NCI-H2227 treated with DMSO at 0.1 percent for 48 hours (cell line): ENCODE measurements around the gene ASB18.
A peak's percentile ranks its signal among the peaks of the same experiment; 100 is the strongest.

Source experiments
- DNase-seq: peaks from one replicate; lab custom pipeline; 2025; lab: John Stamatoyannopoulos, UW

Gene ASB18

DNA sequence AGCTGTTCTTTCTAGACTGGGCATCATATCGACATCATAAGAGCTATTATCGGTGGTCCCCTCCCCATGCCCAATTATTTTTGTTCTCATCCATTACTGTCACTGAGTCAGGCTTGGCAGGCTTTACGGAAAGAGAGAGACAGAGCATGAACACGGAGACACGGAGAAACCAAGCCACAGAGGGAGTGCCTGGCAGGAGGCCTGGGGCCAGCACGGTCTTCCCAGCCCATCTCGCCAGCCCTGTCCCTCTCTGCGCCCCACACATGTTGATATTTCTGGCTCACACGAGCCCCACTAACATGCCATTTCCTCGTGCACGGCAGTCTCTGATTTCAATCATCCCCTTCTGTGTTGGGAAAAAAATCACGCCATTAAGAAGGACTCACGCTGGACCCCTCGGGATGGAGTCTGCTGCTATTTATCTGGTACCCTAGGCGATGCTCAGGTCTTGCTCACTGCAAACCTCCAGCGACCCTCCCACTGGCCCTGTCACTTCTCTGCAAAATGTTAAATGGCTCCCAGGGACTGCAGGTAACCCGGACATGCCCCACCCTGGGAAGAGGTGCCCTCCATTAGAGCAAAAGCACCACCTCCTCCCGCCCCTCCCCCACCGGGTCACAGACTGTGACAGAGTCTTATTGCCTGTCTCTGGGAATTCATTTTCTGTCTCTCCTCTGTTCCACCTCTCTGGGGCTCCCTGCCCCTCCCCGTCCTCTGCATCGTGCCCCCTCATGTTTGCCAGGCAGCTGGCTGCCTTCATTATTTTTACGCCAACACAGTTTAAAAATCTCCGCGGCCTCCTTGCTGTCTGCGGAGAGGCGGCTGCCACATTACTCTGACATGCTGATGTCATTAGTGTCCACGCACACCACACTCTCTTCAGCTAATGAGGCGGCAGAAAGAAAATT lies 55.9 kb downstream of the ASB18 start:
- DNase-seq: no peak

DNA sequence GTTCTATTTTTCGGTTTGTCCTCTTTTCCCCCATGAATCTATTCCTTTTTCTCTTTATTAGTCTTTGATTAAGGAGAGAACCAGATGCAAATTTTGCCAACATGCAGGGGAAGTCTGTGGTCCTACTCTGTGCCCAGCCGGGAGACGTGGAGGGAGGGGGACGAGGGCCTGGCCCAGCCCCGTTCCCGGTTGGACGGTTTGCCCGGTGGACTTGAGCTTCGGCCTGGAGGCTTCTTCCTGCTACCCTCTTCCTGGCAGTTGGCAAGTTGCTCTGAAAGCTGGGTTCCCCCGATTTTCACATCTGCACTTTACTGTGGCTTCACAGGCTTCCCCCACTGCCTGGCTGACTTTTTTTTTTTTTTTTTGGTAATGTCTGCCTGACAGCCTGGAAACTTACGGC lies 56.7 kb downstream of the ASB18 start:
- DNase-seq: no peak

DNA sequence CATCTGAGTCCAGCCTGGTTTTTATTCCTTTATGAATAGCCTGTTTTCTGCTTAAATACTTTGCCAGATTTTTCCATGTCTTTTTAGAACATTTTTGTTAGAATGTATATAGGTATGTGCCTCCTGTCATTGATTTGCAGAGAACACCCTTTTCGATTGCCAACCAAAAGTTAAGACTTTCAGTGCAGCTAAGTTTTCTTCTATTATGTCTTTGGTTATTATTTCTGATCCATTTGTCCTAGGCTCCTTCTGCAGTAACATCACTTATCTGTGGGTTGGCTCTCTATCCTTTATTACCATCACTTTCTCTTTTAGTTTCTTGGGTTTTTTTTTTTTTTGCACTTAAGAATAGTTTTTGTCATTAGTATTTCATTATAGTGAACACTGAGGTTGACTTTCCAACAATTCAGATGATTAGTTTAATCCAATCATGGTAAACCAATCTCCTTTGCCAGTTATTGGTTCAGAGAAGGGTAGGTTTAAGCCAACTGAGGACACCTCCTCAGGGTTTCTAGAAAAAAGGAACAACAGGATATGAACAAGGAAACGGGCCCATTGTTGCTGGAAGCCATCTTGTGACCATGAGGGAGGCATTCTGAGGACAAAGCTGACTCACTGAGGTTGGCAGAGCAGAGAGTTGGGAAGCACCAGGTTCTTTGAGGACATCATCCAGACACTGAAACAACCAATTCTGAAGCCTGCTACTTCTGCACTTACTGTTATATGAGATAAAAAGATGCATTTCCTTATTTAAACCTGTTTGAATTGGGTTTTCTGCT lies 58.1 kb downstream of the ASB18 start:
- DNase-seq: no peak

DNA sequence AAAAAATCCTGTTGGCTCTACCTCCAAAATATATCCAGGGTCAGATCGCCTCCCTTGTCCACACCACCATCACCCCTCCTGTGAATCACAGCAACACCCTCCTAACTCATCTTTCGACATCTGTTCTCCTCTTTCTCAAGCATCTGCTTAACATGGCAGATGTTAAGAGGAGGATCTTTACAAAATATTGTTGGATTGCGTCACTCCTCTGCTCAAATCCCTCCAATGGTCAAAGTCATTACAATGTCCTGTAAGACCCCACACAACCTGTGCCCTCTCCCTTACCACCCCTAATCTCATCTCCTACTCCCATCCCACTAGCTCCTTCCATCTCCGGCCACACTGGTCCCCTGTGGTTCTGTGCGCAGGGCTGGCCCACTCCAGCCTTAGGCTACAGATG lies 59.3 kb downstream of the ASB18 start:
- DNase-seq: no peak

DNA sequence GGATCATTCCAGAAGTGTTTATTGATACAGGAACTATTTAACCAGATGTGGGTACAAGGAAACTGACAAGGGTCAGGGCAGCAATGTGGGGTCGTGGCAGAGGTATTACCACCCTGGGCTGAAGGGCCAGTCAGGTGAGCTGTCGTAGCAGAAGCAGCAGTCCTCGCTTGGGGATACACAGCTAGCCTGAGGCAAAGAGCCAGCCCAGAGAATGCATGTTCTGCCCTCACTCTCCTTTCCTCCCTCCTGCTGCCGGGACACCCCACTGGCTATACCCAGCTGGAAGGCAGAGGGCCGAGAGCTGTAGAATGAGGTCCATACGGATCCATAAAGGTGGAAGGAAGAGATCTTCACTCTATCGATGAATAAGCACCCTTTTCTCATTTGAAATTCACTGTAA lies 63.8 kb downstream of the ASB18 start:
- no peak for DNase-seq

DNA sequence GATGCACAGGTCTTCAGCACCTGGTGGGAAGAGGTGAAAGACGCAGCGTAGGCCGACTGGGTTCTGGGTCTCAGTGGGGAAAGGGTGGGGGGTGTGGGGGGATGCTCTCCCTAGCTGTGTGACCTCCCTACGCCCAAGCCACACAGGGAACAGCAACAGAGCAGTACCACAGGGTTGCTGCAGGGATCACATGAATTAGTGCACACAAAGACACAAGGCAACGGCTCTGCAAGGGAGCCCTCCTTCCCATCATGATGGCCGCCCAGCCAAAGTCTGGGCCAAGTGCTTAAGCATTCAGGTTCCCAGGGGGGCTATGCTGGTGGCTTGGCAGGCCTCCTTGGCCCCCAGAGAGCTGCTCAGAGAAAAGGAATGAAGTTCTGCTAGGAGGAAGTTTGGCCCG lies 67.8 kb downstream of the ASB18 start:
- no peak for DNase-seq

DNA sequence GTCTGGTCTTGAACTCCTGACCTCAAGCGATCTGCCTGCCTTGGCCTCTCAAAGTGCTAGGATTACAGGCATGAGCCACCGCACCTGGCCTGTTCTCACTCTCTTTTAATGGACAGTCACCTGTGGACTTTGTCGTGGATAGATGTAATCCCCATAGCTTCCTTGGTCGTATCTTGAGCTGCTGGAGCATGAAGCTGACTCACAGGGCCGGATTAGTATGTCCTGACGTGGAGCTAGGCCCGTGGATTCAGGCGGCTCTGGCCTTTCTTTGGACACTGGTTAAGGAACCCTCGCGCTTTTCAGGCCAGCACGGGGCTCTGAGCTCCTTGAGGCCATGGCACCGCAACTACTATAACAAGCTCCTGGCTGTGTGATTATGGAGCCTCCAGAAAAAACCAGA lies 68.5 kb downstream of the ASB18 start:
- no peak for DNase-seq

DNA sequence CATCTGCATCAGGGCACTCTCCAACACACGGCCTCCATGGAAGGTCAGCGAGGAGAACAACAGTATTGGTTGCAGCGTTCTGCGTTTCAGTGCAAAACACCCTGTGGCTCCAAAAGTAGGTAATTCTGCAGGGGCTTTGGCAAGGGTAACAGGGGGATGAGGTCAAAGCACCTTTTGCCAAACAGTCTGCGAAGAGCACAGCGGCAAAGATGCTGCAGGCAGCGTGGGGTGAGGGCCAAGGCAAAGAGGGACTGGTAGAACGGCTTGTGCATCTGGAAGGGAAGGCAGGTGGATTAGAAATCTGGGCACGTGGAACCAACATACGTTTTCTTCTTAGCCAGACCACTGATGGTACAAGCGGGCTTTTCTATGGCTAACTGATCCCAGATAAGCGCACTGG lies 69.4 kb downstream of the ASB18 start:
- DNase-seq: no peak

DNA sequence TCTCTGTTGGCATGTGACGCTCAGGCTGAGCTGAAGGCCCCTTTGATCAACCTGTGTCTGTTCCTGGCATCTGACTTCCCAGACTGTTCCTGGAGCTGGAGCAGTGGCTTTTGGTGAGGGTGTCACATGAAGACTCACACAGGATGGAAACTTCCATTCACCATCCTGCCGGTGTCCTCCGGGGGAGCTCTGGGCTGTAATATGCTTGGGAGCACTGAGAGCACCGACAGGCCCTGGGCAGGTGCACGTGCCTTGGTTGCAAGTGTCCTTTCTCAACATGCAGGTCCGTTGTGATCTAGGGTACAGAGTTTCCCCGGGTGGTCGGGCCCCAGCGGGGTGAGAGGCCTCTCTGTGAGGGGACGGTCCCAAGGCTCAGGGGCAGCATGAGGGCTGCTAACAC lies 71.2 kb downstream of the ASB18 start:
- no peak for DNase-seq

DNA sequence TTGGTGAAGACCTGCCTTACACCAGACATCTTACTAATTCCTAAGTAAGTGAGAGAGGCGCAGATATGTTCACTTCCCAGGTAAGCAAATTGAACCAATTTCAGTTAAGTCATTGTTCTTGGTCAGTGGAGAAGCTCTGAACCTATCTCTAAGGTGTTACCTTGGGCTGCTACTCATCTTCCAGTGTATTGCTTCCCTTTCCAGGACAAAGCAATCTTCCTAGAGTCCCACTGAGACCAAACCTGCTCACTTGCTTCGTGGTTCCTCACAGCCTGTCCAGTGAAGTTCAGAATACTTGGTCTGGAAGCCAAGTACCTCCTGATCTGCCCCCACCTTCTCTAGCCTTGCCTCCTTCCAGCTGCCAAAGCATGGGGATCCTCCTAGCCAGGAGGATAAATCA lies 73.5 kb downstream of the ASB18 start:
- no peak for DNase-seq

DNA sequence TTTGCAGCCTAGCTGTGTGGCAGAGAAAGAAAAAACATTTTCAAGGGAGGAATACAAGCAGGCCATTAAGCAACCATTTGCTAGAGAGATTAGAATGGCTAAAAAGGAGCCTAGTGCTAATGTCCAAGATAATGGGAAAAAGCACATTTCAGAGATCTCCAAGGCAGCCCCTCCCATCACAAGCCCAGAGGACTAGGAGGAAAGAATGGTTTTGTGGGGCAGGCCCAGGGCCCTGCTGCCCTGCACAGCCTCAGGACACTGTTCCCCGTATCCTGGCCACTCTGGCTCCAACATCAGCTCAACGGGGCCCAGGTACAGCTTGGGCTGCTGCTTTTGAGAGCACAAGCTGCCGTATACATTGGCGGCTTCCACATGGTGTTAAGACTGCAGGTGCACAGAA lies 79.5 kb downstream of the ASB18 start:
- DNase-seq: no peak

DNA sequence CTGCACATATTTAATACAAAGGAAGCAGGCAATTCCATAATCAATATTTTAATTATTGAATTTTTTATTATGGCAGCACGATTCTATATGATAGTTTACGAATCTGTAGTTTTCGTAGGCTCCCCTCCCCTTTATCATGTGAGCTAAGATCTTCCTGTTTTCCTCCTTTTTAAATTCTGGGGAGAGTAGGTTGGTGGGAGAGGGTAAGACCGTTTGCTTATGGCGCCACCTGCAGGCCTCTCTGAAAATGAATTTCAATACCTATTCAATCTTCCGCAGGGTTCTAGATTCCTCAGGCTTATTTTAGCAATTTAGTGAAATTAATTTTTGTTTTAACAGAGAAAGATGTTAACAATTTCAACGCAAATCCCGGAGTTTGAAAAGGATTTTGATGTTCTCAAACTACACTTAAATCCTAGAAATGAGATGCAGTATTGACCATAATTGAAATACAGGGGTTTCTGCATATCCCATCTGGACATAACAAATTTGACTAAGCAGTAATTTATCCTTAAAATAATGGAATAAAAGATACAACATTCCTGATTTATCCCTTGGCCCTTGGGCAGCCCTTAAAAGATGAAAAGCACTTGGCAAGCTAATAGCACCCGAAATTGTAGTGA lies 83.3 kb downstream of the ASB18 start:
- peak; percentile 54 for DNase-seq

DNA sequence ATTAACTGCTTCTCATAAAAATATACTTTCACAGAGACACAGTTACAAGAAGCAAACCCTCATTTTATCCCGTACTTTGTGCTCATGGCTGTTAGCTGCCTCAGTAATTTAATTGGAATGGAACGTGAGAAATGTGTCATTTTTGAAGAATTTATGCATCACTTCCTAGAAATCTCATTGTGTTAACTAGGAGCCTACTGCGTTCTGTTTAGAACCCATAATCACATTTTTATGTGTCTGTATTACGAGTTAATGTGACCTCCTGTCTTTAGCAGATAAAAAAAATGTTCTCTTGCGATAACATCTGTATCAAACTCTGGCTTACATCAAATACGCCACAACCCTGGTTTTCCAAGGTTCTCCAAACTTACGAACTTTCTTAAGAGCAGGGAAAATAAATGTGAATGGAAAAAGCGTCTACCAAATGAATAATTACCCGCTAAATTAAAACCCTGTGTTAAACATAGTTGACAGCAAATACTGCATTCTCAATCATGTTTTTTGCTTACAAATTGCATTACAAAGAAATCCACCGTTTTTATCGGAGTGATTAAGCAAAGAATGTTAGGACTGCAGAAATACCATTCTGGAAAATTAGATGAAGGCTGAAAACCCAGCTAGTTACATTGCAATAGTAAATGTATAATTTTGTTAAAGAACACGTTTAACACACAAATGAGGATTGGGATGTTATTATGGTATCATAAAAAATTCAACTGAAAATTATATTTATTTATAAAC lies 84.0 kb downstream of the ASB18 start:
- no peak for DNase-seq

DNA sequence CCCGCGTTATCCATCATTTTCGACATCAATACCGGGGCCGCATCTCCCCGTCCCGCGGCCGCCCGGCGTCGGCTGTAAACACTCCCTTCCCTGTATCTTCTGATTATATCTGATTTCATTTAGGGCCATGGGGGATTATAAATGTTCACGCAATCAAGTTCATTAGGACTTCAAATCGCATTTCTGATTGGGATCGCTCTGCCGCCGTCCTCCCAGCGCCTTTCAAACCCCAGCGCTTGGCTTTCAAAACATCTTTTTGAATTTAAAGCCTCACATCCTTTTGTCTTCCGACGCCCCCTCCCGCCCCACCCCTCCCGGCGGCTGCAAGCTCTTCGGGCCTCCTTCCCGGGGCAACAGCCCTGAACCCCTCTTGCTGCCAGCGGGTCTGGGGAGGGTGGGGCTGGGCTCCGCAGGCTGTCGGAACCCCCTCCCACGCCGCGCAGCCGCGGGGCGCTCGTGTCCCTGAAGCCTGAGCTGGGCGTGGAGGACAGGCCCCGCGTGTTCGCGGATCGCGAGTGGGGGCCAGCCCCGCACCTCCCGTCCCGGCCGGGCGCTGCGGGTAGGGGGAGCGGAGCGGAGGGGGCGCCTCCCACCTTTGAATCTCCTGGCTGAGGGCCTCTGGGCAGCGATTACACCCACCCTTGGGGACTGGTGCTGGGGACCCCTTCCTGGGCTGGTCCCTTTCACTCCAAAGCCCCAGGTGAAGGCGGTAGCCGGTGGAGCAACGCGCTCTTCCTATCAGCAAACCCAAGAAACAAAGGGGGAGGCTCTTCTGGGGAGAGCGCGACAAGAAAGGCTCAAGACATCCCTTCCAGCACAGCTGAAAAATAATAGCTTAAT lies 84.8 kb downstream of the ASB18 start:
- DNase-seq: no peak

DNA sequence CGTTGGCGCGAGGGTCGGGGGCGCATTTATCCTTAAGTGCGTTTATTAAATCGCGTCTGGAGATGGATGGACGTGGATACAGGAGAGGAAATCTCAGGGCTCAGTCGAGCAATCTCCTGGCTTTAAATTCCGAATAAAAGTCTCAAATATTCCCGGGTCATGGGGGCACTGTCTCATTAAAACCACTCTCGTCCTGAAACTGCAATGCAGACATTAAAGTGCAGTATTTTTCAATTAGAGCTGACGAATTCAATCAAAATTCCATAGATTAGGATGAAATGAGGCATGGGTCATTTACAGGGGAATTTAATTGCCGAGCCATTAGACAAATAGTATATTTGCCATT lies 85.3 kb downstream of the ASB18 start:
- DNase-seq: no peak

DNA sequence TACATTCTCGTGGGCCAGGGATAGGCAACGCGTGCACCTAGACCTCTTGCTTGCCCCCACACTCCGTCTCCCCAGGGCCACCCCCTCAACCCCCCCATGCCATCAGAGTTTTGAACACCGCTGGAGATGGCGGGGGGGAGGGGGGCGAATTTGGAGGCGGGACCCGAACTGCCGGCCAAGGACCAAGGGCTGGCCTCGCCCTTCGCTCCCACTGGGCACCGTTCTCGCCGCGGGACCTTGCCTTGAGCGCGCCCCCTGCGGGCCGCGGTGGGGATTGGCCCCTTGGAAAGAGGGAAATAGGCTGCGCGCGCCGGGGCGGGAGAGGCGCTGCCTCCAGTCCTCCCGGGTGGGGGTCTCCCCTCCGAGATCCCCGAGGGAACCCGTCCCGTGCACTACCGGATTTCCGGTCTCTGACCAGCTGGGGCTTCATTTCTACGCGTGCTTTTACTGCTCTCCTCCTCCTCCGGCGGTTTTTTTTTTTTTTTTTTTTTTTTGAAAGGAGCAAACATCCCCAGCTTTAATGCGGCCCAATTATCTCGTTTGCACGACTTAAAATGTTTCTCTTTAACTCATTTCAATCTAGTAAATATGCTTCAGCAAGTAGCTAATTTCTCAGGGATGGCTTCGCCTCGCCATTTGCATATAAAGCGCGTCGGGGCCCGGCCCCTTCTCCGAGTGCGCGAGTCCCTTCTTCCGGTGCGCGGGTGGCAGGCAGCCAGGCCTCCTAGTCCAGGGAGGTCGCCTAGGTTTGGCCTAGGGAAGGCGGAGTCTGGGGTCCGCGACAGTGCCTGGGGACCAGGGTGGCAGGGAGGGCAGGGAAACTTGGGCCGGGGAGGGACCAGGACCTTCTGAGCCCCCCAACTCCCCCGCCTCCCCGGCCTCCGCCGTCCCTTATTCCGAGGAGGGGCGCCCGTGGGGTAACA lies 86.0 kb downstream of the ASB18 start:
- no peak for DNase-seq

DNA sequence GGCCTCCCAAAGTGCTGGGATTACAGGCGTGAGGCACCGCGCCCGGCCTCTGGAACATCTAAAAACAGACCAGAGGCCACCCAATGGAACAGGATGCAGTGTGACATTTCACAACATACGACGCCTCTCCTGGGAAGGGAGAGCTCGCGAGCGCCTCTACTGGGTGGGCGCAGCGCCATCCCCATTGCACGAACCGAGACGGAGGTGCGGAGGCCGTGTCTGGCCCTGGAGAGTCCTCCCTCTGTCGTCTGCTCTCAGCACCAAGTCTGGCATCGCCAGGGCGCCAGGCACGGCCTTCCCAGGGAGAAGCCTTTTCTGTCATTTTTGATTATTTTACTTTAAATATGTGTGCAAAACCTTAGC lies 86.6 kb downstream of the ASB18 start:
- DNase-seq: no peak

DNA sequence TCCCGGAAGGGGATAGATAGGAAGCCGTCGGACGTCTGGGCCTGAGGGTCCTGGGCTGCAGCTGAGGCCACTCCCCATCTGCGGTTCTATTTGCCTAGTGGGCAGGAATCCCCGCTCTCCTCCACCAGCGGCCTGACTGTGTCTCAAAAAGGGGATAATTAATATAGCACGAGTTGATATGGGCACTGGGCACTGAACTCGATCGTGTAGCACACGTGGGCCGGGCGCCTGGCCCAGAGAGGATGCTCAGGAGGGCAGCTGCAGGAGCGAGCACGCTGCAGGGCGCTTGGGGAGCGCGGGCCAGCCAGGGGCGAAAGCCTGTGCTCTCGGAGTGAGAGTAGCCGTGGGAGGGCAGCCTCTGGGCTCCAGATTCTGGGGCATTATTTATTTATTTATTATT lies 87.3 kb downstream of the ASB18 start:
- no peak for DNase-seq

DNA sequence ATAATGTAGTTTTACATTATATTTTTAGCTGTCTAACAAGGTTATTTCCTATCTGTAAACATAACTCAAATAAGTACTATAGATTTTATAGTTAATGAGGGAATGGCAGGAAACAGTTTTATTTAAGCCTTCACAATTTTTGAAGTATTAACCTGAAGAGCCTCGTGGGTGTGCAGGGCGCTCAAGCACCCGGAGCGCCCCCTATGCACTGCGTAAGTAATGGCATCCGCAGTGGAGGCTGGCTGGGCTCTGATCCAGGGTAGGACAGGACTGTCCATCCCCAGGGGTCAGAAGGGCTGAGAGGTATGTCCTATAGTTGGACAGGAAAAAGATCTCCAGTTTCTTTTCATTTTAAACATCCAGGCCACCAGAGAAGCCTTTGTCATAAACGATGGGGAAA lies 87.8 kb downstream of the ASB18 start:
- DNase-seq: no peak

DNA sequence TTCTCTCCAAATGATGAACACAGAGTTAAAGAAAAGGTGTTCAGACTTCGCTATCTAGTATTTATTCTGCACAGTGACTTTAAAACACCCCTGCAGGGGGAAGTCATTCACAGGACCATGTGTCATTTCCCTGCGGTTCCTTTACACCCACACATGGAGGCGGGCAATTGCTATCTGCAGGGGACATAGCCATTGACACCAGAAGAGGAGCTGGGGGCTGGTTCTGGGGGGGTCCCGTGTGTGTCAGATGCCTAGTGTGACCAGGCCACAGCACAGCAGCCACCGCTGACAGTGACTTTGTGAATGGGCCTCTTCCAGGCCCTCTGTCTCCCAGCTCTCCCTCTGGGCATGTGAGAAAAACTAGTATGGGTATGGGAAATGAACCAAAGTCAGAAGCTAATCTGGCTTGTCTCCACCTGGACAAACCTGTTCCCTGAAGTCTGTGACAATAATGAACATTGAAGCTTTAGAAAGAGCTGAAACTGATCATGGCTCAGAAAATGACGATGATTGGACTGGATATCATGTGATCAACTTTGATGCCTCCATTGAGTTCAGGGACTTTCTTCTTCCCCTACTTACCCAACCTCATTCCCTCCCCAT lies 88.6 kb downstream of the ASB18 start:
- DNase-seq: no peak
